Tibial nerve (tissue), 4 donors: ENCODE results near the gene SNX21. TPM values are rescaled to one million over a fixed set of nuclear protein-coding genes. Genes with fewer than 3 reads are reported as not detected.

Experiments
- DNase-seq, 2 donors: peaks; one replicate each; pipeline ENCODE4 v3.0.0-alpha.2; 2019; ENCODE audit warnings: low spot score in 2 of 2
- H3K27ac ChIP-seq, 4 donors: fragments of 200-600 bp; sonication (generic) in 3 of 4; one replicate each; pipeline ENCODE4 v1.5.1; 2017 to 2019; ENCODE audit warnings: mild to moderate bottlenecking in 1 of 4
- H3K27me3 ChIP-seq, 2 donors: fragments of 200-600 bp; sonication (generic) in 1 of 2; one replicate each; pipeline versions ENCODE4 v1.5.1 to v1.6.0; 2017 to 2019
- H3K36me3 ChIP-seq, 3 donors: fragments of 200-600 bp; sonication (generic); one replicate each; pipeline ENCODE4 v1.5.1; 2018 to 2019
- H3K4me1 ChIP-seq, 4 donors: fragments of 200-600 bp; sonication (generic) in 3 of 4; one replicate each; pipeline ENCODE4 v1.5.1; 2017 to 2019
- H3K4me3 ChIP-seq, 4 donors: fragments of 200-600 bp; sonication (generic) in 3 of 4; one replicate each; pipeline ENCODE4 v1.5.1; 2017 to 2019; ENCODE audit warnings: mild to moderate bottlenecking in 1 of 4, moderate library complexity in 1 of 4
- H3K9me3 ChIP-seq, 4 donors: fragments of 200-600 bp; sonication (generic) in 3 of 4; one replicate each; pipeline ENCODE4 v1.5.1; 2017 to 2019
- CTCF ChIP-seq, 5 experiments: fragments of 200-600 bp in 3 of 5; fragments of 450-650 bp in 2 of 5; sonication (generic) in 3 of 5; IDR thresholded peaks; one replicate each; pipeline ENCODE4 v1.5.1; 2016 to 2019; ENCODE audit warnings: antibody characterized with exemption in 5 of 5, mild to moderate bottlenecking in 3 of 5, moderate library complexity in 2 of 5
- EP300 ChIP-seq, 2 donors: sonication (generic); formaldehyde crosslinking; IDR thresholded peaks; one replicate each; pipeline ENCODE4 v1.6.1; 2017; ENCODE audit warnings: antibody characterized with exemption in 2 of 2, mild to moderate bottlenecking in 1 of 2
- POLR2A ChIP-seq, 2 donors: fragments of 450-650 bp; IDR thresholded peaks; one replicate each; pipeline ENCODE4 v1.6.1; 2017; ENCODE audit warnings: antibody characterized with exemption in 2 of 2, mild to moderate bottlenecking in 2 of 2, moderate library complexity in 2 of 2
- WGBS, 2 donors: methylation state at CpG; one replicate each; pipeline ENCODE4 v1.1.5; 2018; 5-methylcytosine and 5-hydroxymethylcytosine counted together
- total RNA-seq, 4 donors: library from RNA; depleted of rRNA; stranded (reverse); fragments of >200 nt; gene quantifications; one replicate each; pipeline ENCODE4 v1.1.0, GENCODE V29; 2016

Gene SNX21
- total RNA-seq, 4 donors from 2014 or later = 177 to 389 (median 240) TPM

GRCh38 chr20:45832619-45833018, 980 bp upstream of the SNX21 start:
- Histone ChIP-seq H3K27me3 (no peaks in the 10 kb centered on the region), H3K9me3 (no peaks in the 10 kb centered on the region), H3K4me3 (peak overlapping the region in 1 of 4 donors; percentile 62), H3K36me3 (peaks cover 0 to under 1% (median 0%) of the 10 kb centered on the region in 3 donors), H3K27ac (peak overlapping the region; percentile 87 to 97 (median 92)), H3K4me1 (peaks cover 0 to 64% (median 13%) of the 10 kb centered on the region in 4 donors)
- TF ChIP-seq POLR2A (IDR thresholded peaks at IDR 0.05) (no peak), EP300 (IDR thresholded peaks at IDR 0.05) (no peak), CTCF (IDR thresholded peaks at IDR 0.05) (no peak)
- WGBS, 2 donors = 81 to 91% methylated on average over 4 of the region's 4 CpGs
- DNase-seq = no peak

- DNase-seq = peak; percentile 61 to 62
- Histone ChIP-seq H3K27me3 (no peaks in the 10 kb centered on the region), H3K36me3 (peaks cover 0 to 16% (median 0%) of the 10 kb centered on the region in 3 donors), H3K27ac (peak overlapping the region; percentile 87 to 97 (median 92)), H3K4me3 (peak overlapping the region; percentile 62 to 81 (median 71)), H3K4me1 (peaks cover 0 to 54% (median 11%) of the 10 kb centered on the region in 4 donors), H3K9me3 (no peaks in the 10 kb centered on the region)
- TF ChIP-seq EP300 (IDR thresholded peaks at IDR 0.05) (peak in 1 of 2 donors; percentile 62), POLR2A (IDR thresholded peaks at IDR 0.05) (peak in 1 of 2 donors; percentile 70), CTCF (IDR thresholded peaks at IDR 0.05) (peak in 1 of 5 experiments; percentile 5)
- 3 to 6% methylated on average over 38 to 40 of the region's 71 CpGs for WGBS, 2 donors
These were observed 541 bp downstream of the SNX21 start for GRCh38 chr20:45833883-45834796.

GRCh38 chr20:45834797-45835161, 1.2 kb downstream of the SNX21 start:
- Histone ChIP-seq H3K4me3 (peak overlapping the region; percentile 62 to 81 (median 71)), H3K9me3 (no peaks in the 10 kb centered on the region), H3K27me3 (no peaks in the 10 kb centered on the region), H3K27ac (peak overlapping the region; percentile 87 to 97 (median 92)), H3K4me1 (peaks cover 0 to 48% (median 11%) of the 10 kb centered on the region in 4 donors), H3K36me3 (peaks cover 0 to 21% (median 0%) of the 10 kb centered on the region in 3 donors)
- TF ChIP-seq CTCF (IDR thresholded peaks at IDR 0.05) = no peak
- TF ChIP-seq POLR2A (IDR thresholded peaks at IDR 0.05) = no peak
- TF ChIP-seq EP300 (IDR thresholded peaks at IDR 0.05) = no peak
- DNase-seq = no peak
- WGBS, 2 donors = 57 to 69% methylated on average over 9 to 13 of the region's 14 CpGs

- H3K36me3 ChIP-seq = peaks cover 0 to 26% (median 0%) of the 10 kb centered on the region in 3 donors
- H3K4me1 ChIP-seq = peaks cover 0 to 46% (median 11%) of the 10 kb centered on the region in 4 donors
- H3K27me3 ChIP-seq = no peaks in the 10 kb centered on the region
- no peaks in the 10 kb centered on the region for H3K9me3 ChIP-seq
- 33 to 36% methylated on average over 3 of the region's 3 CpGs for WGBS, 2 donors
- TF ChIP-seq CTCF (IDR thresholded peaks at IDR 0.05) = no peak
- no peak for TF ChIP-seq EP300 (IDR thresholded peaks at IDR 0.05)
- no peak for TF ChIP-seq POLR2A (IDR thresholded peaks at IDR 0.05)
- H3K27ac ChIP-seq = peak overlapping the region; percentile 87 to 97 (median 92)
- DNase-seq = no peak
- H3K4me3 ChIP-seq = peak overlapping the region; percentile 62 to 81 (median 71)
These were observed 1.7 kb downstream of the SNX21 start for GRCh38 chr20:45835329-45835765.

- Histone ChIP-seq H3K27ac (peak overlapping the region; percentile 87 to 97 (median 92)), H3K9me3 (no peaks in the 10 kb centered on the region), H3K4me1 (peaks cover 0 to 46% (median 11%) of the 10 kb centered on the region in 4 donors), H3K4me3 (peak overlapping the region in 2 of 4 donors; percentile 75 to 81), H3K27me3 (no peaks in the 10 kb centered on the region), H3K36me3 (peaks cover 0 to 31% (median 2%) of the 10 kb centered on the region in 3 donors)
- TF ChIP-seq POLR2A (IDR thresholded peaks at IDR 0.05) (no peak), CTCF (IDR thresholded peaks at IDR 0.05) (no peak), EP300 (IDR thresholded peaks at IDR 0.05) (no peak)
- peak in 1 of 2 donors; percentile 49 for DNase-seq
- WGBS, 2 donors = 59 to 63% methylated on average over 5 of the region's 5 CpGs
These were observed 2.2 kb downstream of the SNX21 start for GRCh38 chr20:45835825-45836224.
